ENCODE measurements around the gene PRKN.

The PRKN gene

GRCh38 chr6:162239330-162239729 lies 488.2 kb downstream of the PRKN start:
- TF ChIP-seq GATA2 (IDR thresholded peaks at IDR 0.05; ENCODE audit: low read depth, low read length): no peak
- TF ChIP-seq GATA3 (IDR thresholded peaks at IDR 0.05; ENCODE audit: low read depth, low read length): no peak

DNA sequence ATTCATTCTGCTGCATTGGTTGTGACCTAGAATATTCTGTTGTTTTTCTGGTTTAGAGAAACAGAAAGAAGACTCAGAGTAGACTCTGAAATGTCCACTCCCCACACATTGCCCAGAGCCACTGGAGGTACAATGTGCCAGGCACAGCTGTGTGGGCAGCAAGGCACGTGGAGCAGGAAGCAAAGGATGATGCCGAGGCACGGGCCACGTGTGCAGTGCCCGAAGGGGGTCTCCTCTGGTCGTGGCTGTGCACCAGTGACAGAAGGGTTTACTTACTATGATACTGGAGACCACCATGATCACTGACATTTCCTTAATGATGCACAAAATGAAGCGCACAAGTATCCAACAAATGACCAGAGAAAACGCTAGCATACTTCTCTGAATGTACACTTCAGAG lies 488.9 kb downstream of the PRKN start:
- TF ChIP-seq GATA2 (IDR thresholded peaks at IDR 0.05; ENCODE audit: low read depth, low read length) (no peak), GATA3 (IDR thresholded peaks at IDR 0.05; ENCODE audit: low read depth, low read length) (no peak)

DNA sequence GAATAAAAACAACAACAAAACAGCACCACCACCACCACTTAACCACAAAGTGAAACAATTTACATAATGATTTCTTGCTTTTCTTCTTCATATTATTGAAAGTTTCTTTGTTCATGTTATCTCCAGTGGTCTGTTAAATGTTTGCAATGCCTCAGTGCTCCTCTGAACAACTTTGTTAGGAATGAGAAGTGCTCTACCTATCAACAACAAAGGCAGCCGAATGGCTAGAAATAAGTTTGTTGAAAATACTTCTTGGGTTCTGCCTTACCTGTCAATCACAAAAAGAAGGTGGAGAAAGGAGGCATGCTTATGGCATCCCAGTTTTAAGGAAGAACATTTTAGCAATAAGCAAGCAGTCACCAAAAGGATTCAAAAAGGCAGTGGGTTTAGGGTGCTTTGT lies 490.2 kb downstream of the PRKN start:
- TF ChIP-seq GATA2 (IDR thresholded peaks at IDR 0.05; ENCODE audit: low read depth, low read length): no peak
- no peak for TF ChIP-seq GATA3 (IDR thresholded peaks at IDR 0.05; ENCODE audit: low read depth, low read length)

- TF ChIP-seq GATA2 (IDR thresholded peaks at IDR 0.05; ENCODE audit: low read depth, low read length) (no peak), GATA3 (IDR thresholded peaks at IDR 0.05; ENCODE audit: low read depth, low read length) (no peak)
These were observed 492.9 kb downstream of the PRKN start for GRCh38 chr6:162234631-162235030.

GRCh38 chr6:162230147-162230752 lies 497.3 kb downstream of the PRKN start:
- no peak for TF ChIP-seq GATA2 (IDR thresholded peaks at IDR 0.05; ENCODE audit: low read depth, low read length)
- peak; percentile 51; the same call in 1 of the 2 replicates for TF ChIP-seq GATA3 (IDR thresholded peaks at IDR 0.05; ENCODE audit: low read depth, low read length)

- TF ChIP-seq GATA3 (IDR thresholded peaks at IDR 0.05; ENCODE audit: low read depth, low read length) (no peak), GATA2 (IDR thresholded peaks at IDR 0.05; ENCODE audit: low read depth, low read length) (no peak)
These were observed 498.5 kb downstream of the PRKN start for GRCh38 chr6:162229093-162229492.

DNA sequence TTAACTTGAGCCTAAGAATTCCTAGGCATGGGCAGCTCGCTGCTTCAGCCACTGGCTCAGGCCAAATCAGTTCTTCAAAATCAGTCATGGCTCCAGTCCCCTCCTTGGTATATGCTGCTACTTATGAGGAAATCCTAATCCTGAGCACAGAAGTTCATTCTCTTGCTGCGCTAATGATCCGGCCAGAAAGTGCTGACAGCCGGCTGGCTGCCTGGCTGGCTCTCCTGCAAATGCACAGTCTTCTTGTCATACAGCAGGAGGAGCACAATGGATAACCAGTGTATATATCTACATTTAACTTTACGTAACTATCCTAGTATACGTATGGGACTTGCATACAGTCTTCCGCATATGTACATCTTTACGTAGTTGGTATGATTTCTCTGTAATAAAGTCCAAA lies 500.8 kb downstream of the PRKN start:
- no peak for TF ChIP-seq GATA2 (IDR thresholded peaks at IDR 0.05; ENCODE audit: low read depth, low read length)
- TF ChIP-seq GATA3 (IDR thresholded peaks at IDR 0.05; ENCODE audit: low read depth, low read length): no peak

DNA sequence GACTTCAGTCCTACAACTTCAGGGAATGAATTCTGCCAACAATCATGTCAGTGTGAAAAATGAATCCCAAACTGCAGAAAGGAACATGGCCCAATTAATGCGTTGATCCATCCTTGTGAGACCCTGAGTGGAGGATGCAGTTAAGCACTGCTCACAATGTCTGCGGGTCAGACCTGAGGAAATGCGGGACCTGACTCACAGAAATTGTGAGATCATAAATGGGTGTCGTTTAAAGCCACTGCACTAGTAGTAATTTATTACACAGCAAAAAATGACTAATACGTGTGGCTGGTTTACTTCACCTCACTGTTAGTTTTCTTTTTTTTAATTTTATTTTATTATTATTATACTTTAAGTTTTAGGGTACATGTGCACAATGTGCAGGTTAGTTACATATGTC lies 505.0 kb downstream of the PRKN start:
- TF ChIP-seq GATA2 (IDR thresholded peaks at IDR 0.05; ENCODE audit: low read depth, low read length) (no peak), GATA3 (IDR thresholded peaks at IDR 0.05; ENCODE audit: low read depth, low read length) (no peak)

DNA sequence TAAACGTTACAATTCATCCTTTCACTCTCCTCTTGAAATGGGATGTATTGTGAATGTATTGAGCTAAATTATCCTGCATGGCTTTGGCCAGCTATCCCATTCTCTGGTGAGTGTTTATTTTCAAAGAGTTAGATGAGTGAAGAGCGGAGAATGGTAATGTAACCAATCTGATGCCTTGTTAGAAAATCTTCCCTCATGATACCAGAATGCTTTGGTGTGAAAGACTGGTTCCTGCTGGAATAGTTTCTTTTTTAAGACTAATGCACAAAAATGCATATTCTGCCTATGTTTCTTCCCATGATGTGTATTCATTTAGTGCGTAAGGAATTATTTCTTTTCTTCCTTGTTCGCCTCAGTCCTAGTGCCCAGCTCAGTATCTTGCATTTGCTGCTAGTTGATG lies 506.7 kb downstream of the PRKN start:
- TF ChIP-seq GATA3 (IDR thresholded peaks at IDR 0.05; ENCODE audit: low read depth, low read length) (no peak), GATA2 (IDR thresholded peaks at IDR 0.05; ENCODE audit: low read depth, low read length) (no peak)

DNA sequence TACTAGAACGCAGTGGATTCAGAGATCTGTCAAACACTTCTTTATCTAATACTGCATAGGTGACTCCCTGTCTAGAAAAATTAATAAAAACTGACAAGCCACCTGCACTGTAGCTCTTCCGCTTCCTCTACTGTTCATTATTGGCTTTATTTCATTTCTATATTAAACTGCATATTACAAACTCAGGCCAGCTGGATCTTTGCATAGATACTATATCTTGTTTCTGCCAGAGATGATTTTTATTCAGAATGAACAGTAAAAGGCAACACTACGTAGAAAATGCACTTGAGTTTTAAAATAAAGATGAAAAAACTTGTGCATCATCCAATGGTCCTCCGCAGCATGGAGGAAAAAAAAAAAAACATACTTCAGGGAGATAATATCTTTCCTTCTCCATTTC lies 508.3 kb downstream of the PRKN start:
- TF ChIP-seq GATA2 (IDR thresholded peaks at IDR 0.05; ENCODE audit: low read depth, low read length) (no peak), GATA3 (IDR thresholded peaks at IDR 0.05; ENCODE audit: low read depth, low read length) (no peak)

DNA sequence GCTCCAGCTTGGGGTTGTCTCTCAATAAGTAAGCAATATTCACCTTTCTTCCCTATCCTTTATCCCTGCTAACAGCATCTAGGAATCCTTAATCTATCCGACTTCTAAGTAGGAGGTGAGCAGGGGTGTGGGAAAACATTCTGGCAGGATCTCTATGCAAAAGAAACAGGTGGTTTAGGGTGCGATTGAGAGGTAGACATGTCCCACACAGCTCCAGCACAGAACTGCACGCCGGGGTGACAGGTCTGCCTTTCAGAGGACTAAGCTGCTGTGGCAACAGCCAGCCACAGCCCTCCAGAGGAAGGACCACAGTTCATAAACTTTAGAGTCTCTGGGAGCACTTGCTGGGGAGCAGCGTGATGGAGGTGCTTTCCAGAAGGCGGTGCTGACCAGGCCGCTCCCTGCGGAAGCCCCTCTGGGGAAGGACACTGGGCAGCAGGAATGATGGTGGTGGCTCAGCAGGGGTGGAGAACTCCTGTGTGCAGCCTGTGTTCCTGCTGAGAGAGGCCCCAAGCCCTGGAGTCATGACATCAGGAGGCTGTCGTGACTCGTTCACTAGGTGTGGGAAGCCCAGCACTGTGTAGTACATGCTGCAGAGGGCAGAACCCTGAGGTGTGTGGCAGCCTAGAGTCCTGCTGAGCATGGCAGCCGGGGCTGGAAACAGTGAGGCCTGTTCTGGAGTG lies 509.6 kb downstream of the PRKN start:
- TF ChIP-seq GATA2 (IDR thresholded peaks at IDR 0.05; ENCODE audit: low read depth, low read length) (no peak), GATA3 (IDR thresholded peaks at IDR 0.05; ENCODE audit: low read depth, low read length) (no peak)

DNA sequence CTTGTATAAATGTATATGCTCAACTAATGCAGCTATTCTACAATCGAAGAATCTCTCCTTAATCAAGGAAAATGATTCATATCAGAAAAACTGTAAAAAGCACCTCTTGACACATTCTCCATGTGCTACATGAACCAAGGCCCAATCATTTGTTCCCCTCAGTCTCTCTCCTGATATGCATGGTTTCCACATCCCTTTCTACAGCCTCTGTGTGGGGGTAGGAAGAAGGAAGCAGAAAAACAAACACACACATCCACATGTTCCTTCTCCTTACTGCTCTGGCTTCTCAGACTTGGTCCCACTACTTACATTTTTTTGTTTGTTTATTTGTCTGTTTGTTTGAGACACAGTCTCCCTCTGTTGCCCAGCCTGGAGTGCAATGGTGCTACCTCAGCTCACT lies 510.5 kb downstream of the PRKN start:
- no peak for TF ChIP-seq GATA2 (IDR thresholded peaks at IDR 0.05; ENCODE audit: low read depth, low read length)
- TF ChIP-seq GATA3 (IDR thresholded peaks at IDR 0.05; ENCODE audit: low read depth, low read length): no peak

- TF ChIP-seq GATA2 (IDR thresholded peaks at IDR 0.05; ENCODE audit: low read depth, low read length) (no peak), GATA3 (IDR thresholded peaks at IDR 0.05; ENCODE audit: low read depth, low read length) (no peak)
These were observed 515.8 kb downstream of the PRKN start for GRCh38 chr6:162211777-162212176.

GRCh38 chr6:162211022-162211421 lies 516.5 kb downstream of the PRKN start:
- TF ChIP-seq GATA3 (IDR thresholded peaks at IDR 0.05; ENCODE audit: low read depth, low read length): no peak
- no peak for TF ChIP-seq GATA2 (IDR thresholded peaks at IDR 0.05; ENCODE audit: low read depth, low read length)

DNA sequence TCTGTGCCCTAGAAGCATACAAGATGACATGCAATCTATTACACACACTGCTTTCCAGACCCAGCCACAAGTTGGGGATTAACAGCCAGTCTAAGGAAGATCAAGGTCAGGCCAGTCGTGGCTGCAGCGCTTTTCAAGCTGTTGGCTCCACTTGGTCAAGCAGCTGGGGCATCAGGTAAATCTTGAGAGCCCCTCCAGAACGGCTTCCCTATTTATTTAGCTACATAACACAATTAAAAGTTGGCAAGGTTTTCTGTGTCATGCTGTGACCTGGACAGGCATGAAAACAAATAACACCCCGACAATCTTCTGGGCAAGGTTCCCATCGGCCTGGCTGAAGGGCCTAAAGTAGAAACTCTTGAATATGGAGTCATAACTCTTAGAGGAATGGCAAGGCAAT lies 524.3 kb downstream of the PRKN start:
- no peak for TF ChIP-seq GATA2 (IDR thresholded peaks at IDR 0.05; ENCODE audit: low read depth, low read length)
- TF ChIP-seq GATA3 (IDR thresholded peaks at IDR 0.05; ENCODE audit: low read depth, low read length): no peak
